ENCODE data around the gene SPAG9.

DNA sequence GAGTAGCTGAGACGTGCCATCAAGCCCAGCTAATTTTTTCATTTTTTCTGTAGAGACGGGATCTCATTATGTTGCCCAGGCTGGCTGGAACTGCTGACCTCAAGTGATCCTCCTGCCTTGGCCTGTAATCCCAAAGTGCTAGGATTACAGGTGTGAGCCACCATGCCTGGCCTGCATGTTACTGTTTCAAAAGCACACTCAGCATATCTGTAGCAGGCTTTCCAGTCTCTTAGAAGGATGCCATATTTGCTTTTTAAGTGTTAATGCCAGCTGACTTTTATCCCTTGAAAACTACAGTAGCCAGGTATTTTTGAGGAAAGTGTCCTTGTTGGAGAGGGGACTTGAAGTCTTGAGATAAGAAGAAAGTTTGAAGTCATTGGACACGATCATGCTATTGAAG, 15.3 kb upstream of the SPAG9 start:
- no peak for TF ChIP-seq EZH2 (IDR thresholded peaks at IDR 0.05; ENCODE audit: low read depth, unreplicated experiment)
- TF ChIP-seq, protein P1, sequence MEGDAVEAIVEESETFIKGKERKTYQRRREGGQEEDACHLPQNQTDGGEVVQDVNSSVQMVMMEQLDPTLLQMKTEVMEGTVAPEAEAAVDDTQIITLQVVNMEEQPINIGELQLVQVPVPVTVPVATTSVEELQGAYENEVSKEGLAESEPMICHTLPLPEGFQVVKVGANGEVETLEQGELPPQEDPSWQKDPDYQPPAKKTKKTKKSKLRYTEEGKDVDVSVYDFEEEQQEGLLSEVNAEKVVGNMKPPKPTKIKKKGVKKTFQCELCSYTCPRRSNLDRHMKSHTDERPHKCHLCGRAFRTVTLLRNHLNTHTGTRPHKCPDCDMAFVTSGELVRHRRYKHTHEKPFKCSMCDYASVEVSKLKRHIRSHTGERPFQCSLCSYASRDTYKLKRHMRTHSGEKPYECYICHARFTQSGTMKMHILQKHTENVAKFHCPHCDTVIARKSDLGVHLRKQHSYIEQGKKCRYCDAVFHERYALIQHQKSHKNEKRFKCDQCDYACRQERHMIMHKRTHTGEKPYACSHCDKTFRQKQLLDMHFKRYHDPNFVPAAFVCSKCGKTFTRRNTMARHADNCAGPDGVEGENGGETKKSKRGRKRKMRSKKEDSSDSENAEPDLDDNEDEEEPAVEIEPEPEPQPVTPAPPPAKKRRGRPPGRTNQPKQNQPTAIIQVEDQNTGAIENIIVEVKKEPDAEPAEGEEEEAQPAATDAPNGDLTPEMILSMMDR (conservative IDR thresholded peaks at IDR 0.05; ENCODE audit: low read depth in 2 of 2) = no peak
- TF ChIP-seq, protein P2, sequence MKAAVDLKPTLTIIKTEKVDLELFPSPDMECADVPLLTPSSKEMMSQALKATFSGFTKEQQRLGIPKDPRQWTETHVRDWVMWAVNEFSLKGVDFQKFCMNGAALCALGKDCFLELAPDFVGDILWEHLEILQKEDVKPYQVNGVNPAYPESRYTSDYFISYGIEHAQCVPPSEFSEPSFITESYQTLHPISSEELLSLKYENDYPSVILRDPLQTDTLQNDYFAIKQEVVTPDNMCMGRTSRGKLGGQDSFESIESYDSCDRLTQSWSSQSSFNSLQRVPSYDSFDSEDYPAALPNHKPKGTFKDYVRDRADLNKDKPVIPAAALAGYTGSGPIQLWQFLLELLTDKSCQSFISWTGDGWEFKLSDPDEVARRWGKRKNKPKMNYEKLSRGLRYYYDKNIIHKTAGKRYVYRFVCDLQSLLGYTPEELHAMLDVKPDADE (IDR thresholded peaks at IDR 0.05) = no peak
- TF ChIP-seq POLR2AphosphoS5 (IDR thresholded peaks at IDR 0.05; ENCODE audit: low read depth) = no peak
- no peak for TF ChIP-seq NANOG (IDR thresholded peaks at IDR 0.05; ENCODE audit: borderline replicate concordance)
- TF ChIP-seq ZNF331 (CRISPR knock-in tag; IDR thresholded peaks at IDR 0.05; ENCODE audit: low read depth) = no peak
- TF ChIP-seq JUNB (IDR thresholded peaks at IDR 0.05; ENCODE audit: unreplicated experiment) = no peak
- TF ChIP-seq, protein P3, sequence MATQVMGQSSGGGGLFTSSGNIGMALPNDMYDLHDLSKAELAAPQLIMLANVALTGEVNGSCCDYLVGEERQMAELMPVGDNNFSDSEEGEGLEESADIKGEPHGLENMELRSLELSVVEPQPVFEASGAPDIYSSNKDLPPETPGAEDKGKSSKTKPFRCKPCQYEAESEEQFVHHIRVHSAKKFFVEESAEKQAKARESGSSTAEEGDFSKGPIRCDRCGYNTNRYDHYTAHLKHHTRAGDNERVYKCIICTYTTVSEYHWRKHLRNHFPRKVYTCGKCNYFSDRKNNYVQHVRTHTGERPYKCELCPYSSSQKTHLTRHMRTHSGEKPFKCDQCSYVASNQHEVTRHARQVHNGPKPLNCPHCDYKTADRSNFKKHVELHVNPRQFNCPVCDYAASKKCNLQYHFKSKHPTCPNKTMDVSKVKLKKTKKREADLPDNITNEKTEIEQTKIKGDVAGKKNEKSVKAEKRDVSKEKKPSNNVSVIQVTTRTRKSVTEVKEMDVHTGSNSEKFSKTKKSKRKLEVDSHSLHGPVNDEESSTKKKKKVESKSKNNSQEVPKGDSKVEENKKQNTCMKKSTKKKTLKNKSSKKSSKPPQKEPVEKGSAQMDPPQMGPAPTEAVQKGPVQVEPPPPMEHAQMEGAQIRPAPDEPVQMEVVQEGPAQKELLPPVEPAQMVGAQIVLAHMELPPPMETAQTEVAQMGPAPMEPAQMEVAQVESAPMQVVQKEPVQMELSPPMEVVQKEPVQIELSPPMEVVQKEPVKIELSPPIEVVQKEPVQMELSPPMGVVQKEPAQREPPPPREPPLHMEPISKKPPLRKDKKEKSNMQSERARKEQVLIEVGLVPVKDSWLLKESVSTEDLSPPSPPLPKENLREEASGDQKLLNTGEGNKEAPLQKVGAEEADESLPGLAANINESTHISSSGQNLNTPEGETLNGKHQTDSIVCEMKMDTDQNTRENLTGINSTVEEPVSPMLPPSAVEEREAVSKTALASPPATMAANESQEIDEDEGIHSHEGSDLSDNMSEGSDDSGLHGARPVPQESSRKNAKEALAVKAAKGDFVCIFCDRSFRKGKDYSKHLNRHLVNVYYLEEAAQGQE (IDR thresholded peaks at IDR 0.05; ENCODE audit: unreplicated experiment) = no peak
- no peak for TF ChIP-seq CREB1 (CRISPR knock-in tag; IDR thresholded peaks at IDR 0.05; ENCODE audit: low read depth)
- TF ChIP-seq EZH2phosphoT487 (IDR thresholded peaks at IDR 0.05; ENCODE audit: unreplicated experiment) = no peak
